ENCODE measurements around the gene FBXO22.
"Not testable (repeated sequence)": the region's sequence is repeated elsewhere in the genome, so short reads cannot be mapped to it uniquely, and the experiment has no call there.

Gene FBXO22

DNA sequence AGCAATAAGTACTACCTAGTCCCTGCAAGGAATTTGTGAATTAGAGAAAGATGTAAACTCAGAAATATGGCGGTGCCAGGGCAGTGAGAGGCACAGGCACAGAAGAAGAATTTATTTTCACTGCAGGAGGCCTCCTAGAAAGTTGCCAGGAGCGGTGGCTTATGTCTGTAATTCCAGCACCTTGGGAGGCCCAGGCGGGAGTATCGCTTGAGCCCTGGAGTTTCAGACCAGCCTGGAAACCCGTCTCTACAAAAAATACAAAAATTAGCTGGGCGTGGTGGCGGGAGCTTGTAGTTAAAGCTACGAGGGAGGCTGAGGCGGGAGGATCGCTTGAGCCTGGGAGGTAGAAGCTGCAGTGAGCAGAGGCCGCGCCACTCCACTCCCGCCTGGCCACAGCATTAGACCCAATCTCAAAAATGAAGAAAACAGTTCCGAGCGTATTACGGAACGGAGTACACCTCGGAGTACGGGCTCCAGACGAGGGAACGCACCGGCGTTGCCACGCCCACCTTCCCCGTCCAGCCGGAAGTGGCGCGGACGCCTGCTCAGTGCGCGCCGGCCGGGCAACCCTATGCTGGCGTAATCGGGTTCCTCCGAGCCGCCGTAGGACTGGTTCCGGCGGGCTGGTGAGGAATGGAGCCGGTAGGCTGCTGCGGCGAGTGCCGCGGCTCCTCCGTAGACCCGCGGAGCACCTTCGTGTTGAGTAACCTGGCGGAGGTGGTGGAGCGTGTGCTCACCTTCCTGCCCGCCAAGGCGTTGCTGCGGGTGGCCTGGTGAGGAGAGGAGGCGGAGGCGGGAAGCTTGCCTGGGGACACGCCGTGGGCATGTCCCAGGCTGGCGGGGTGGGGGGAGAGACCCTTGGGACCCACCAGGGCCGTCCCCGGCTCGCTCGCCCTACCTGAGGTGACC lies at the start of gene FBXO22:
TSS of gene FBXO22 (plus strand) at position 548 of the 909 bp plus-strand sequence. CDS start at position 634, 86 bp downstream.
- FAIRE-seq (peak; percentile 73), DNase-seq (ENCODE audit: insufficient read length, low spot score) (peak; percentile 86)

DNA sequence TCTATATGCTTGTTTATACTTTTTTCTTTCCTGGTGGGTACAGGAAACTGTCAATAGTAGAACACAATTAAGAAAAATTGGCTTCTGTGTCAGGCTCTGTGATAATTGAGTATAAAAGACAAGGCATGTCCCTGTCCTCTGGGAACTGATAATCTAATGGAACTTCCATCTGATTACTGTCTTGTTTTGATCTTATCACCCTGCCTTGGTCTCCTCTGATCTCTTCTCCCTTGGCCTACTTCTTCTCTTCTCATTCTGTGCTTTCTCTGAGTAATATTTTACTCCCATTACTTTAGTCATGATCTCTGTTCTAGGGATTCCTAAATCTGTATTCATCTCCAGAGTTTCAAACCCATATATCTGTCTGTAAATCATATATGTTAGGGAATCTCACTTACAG lies 45.8 kb upstream of the FBXO22 start:
- DNase-seq (ENCODE audit: insufficient read length, low spot score) (no peak), FAIRE-seq (no peak)

DNA sequence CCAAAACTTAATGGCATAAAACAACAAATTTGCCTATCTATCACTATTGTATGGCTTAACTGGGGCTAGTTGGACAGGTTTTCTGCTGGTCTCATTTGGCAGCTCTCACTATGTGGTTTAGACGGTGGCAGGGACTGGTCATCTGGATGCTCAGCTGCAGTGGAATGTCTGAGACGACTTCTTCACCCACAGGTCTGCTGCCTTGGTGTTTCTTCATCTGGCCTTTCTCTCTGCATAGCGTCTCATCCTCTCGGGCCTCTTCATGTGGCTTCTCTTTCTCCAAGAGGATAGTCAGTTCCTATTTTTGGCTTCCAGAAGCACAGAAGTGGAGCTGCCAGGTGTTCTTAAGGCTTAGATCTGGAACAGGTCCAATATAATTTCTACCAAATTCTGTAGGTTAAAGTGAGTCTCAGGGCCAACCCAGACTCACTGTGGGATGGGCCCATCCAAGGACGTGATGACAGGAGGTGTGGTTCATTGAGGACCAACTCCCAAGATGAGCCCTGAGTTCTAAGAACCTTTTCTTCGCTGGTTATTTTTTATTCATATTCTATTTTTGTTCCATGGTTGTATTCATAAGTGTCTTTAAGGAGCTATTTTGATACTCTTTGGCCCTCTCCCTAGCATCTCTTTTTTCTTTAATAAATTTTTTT lies 41.8 kb upstream of the FBXO22 start:
- DNase-seq (ENCODE audit: insufficient read length, low spot score) (no peak), FAIRE-seq (no peak)

DNA sequence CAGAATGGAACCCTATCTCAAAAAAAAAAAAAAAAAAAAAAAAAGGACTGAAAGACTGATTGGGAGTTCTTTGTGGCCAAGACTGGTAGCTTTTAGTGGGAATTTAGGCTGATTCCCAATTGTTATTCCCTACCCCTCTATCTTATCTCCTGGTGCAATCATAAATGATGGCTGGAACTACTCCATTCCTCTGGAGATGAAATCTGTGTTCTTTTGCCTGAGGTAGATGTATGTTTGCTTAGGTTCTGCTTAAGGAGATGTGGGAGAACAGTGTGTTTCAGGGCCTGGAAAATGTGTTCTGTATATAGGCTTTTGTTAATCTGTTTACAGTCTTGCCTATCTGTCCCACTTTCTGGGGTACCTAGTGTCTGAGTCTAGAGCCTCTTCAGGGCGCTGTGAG lies 40.9 kb upstream of the FBXO22 start:
- no peak for DNase-seq (ENCODE audit: insufficient read length, low spot score)
- no peak for FAIRE-seq

DNA sequence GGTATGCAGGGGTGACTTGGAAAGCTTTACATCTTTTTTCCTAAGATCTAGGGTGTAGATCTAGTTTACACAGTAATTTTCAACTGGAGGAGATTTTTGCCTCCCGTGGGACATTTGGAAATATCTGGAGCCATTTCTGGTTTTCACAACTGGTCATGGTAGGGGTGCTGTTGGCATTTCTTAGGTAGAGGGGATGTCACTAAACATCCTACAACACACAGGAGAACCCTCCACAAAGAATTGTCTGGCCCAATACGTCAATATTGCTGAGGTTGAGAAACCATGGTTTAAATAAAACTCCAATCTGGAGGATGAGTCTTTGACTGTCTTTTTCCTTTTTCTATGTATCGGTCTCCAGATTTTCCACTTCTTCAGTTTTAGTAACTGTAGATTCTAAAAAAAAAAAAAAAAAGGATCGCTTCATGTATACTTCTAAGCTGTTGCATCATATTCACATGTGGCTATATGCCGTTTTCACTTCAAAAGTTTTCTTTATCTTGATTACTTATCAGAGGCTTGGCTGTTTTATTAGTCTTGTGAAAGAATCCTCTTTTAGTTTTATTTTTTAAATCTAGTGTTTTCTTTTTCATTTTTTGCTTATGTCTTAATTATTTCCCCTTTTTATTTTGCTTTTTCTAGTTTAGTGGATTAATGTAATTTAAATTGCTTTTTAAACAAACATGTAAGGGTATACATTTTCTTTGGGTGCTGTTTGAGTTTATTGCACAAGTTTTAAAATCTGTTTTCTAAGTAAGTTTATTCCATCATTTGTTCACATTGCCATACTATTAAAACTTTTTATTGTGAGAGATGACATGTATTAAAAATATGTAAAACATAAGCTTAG lies 39.2 kb upstream of the FBXO22 start:
- no peak for FAIRE-seq
- DNase-seq (ENCODE audit: insufficient read length, low spot score): no peak

DNA sequence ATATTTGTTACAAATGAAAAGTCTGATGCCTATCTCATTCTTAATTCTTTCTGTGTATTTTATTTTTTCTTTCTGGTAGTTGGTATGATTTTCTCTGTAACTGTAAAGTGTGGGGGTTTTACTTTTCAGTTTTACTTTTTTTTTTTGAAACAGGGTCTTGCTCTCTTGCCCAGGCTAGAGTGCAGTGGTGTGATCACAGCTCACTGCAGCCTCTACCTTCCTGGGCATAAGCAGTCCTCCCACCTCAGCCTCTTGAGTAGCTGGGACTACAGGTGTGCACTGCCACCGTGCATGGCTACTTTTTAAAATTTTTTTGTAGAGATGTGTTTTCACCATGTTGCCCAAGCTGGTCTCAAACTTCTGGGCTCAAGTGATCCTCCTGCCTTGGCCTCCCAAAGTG lies 37.6 kb upstream of the FBXO22 start:
- DNase-seq (ENCODE audit: insufficient read length, low spot score); FAIRE-seq: not testable (repeated sequence)

DNA sequence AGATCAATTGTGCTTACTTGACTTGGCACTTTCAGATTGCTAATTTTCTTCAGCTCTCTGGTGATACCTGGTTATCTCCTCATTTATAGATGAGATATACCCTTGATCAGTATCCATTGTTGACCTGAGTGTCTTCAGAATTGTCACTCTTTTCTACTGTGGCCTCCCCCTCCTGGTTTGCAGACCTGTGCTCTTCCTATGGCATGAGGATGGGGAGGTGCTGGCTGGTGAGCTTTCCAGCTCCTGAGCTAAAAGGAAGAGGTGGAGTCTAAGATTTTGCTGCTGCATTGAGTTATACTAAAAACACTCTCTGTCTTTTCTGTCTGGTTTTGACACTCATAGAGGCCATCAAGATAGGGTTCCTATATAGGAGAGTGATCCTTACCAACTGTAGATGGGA lies 36.8 kb upstream of the FBXO22 start:
- FAIRE-seq (no peak), DNase-seq (ENCODE audit: insufficient read length, low spot score) (no peak)

DNA sequence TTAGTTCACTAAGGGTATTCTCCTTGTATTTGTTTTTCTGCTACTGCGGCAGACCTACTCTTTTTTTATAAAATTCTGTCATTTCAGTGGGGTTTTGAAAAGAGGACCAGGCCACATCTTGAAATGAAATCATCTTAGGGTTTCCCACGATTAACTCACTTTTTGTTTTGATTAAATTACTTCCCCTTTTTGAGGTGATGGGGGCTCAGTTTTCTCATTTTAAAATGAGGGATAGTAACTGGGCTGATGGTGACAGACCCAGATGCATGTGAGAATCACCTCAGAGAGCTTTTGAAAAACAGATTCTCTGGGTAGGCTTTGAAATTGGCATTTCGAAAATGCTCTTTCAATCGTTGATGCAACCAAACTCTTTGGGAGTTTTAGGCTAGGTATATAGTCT lies 36.2 kb upstream of the FBXO22 start:
- no peak for FAIRE-seq
- DNase-seq (ENCODE audit: insufficient read length, low spot score): no peak

DNA sequence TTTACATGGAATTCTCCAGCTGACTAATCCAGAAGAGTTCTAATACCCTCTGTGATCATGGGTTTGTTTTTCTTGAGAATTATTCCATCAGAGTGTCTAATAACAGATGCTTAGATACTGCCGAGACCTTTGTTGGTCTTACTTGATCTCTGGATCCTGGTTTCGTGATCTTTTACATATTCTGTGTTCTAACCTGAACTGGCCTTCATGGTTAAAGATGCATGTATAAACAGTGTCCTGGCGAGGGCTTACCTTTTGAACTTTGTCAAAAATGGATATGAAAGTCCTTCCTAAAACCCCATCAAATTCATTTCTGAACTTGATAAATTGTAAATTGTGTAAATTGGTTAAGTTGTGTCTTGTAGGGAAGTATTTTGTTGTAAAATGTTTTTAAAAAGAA lies 35.7 kb upstream of the FBXO22 start:
- FAIRE-seq (no peak), DNase-seq (ENCODE audit: insufficient read length, low spot score) (no peak)

DNA sequence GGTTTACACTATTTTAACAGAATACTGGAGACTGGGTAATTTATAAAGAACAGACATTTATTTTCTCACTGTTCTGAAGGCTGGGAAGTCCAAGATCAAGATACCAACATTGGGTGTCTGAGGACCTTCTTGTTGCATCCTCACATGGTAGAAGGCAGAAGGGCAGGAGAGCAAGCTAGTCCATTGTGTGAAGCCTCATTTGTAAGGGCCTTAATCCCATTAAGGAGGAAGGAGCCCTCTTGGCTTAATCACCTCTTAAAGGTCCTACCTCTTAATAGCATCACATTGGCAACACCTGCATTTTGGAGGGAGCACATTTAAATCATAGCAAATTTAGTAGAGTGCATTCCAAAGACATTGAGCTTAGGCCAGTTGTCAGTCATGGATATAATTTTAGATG lies 34.2 kb upstream of the FBXO22 start:
- no peak for FAIRE-seq
- no peak for DNase-seq (ENCODE audit: insufficient read length, low spot score)

DNA sequence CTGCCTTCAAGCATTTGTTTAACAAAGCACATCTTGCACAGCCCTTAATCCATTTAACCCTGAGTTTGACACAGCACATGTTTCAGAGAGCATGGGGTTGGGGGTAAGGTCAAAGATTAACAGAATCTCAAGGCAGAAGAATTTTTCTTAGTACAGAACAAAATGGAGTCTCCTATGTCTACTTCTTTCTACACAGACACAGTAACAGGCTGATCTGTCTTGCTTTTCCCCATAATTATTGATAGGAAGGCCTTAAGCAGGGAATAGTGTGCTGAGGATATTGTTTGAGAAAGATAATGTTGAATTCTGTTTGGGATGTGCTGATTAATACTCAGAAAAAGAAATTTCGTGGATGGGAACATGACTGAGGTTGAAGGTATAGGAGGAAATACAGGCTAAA lies 32.1 kb upstream of the FBXO22 start:
- FAIRE-seq; DNase-seq (ENCODE audit: insufficient read length, low spot score): not testable (repeated sequence)

DNA sequence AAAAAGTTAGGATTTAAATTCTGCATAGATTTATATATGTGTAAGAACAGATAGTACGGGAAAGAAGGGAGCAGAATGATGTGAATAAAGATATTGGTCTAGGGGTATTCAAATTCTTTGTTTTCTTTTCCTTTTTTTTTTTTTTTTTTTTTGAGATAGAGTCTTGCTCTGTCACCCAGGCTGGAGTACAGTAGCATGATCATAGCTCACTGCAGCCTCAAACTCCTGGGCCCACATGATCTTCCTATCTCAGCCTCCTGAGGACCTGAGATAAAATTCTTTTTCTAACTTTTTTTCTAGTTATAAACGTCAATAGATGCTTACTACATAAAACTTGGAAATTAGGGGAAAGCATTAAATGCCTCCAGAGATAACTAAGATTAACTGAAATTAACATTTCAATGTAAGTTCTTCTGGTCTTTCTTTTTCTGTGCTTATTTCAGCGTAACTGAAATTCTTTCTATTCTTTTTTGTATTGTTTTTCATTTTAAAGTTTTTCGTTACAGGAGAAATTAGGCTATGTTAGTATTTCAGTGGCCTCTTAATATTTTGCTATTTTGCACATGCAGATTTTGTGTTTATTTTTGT lies 31.2 kb upstream of the FBXO22 start:
- FAIRE-seq (no peak), DNase-seq (ENCODE audit: insufficient read length, low spot score) (no peak)

DNA sequence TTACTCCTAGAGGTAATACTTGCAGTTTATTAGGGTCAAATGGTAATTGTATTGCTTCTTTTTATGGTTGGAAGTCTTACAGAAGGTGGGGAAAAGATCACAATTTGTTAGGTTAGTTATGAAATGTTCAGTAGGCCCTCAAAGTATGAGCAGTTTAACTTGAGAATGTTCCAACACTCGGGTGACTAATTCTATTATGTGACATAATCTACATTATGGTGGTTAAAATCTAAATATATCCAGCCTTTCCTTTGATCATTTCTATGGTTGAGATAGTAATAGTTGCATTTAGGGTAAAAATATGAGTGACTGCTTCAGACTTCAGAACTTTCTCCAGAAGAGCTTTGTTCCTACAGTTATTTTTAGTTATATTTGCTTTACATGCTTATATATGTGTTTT lies 19.6 kb upstream of the FBXO22 start:
- no peak for DNase-seq (ENCODE audit: insufficient read length, low spot score)
- FAIRE-seq: no peak

DNA sequence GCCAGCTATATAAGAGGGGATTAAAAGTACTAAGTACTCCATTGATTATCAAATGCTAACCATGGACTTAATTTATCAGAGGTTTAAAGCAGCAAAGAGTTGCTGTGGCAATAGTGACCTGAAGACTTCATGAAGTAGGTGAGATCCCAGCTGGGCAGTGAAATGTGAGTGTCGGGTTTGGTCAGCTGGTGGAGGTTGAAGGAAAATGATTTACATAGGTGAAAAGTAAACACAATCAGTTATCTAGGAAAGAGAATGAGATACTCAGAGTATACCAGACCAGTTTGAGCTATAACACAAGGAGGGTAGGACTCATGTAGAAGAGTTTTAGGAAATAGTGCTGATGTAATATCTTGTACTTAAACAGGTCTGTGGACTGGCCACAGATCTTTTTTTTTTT lies 16.5 kb upstream of the FBXO22 start:
- DNase-seq (ENCODE audit: insufficient read length, low spot score) (no peak), FAIRE-seq (no peak)

DNA sequence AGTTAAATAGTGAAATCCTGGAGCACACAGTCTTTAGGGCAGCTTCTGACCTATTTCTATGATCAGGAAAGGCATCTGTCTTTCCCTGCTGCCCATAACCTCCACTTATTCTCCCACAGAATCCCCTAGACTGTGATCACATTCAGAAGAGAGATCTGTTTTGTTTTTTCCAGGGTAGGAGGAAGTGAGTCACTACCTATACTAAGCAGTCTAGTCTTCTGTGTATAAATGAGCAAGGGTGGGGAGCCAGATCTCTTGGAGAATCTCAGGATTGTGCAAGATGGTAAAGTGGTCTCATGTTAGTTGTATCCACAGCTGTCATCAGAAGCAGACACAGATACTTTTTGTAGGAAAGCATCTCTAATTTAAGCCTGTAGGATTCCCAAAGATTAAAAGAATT lies 11.8 kb upstream of the FBXO22 start:
- DNase-seq (ENCODE audit: insufficient read length, low spot score) (peak; percentile 41), FAIRE-seq (no peak)

DNA sequence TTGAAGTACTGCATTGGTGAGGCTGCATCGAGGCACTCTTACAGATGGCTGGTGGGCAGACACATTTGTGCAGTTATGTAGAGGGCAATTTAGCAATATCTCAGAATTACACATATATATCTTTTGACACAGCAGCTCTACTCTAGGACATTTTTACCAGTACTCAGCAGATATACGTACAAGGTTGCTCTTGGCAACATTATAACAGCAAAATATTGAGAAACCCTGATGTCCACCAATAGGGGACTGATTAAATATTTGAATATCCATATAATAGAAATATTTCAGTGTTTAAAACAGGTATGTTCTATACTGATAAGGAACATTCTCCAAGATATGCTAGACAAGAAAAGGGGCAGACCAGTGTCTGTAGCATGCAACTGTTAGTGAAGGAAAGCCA lies 7.9 kb upstream of the FBXO22 start:
- FAIRE-seq (no peak), DNase-seq (ENCODE audit: insufficient read length, low spot score) (no peak)

DNA sequence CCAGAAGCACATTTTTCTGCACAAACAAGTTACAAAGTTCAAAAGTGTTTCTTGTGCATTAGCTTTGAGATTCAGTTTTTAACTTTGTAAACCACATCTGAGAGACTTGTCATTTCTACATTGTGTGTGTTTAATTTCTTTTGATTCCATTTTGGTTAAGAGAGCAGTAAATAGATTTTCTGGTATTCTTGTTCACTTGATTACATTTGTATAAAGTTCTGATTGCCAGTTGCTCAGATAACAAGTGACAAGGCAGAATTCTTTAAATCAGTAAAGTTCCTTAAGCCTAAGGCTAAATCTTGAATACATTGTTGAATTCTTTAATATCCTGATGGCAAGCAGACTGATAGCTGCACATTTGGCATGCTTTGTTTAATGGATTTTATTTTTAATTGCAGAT lies 3.1 kb upstream of the FBXO22 start:
- DNase-seq (ENCODE audit: insufficient read length, low spot score) (no peak), FAIRE-seq (no peak)

DNA sequence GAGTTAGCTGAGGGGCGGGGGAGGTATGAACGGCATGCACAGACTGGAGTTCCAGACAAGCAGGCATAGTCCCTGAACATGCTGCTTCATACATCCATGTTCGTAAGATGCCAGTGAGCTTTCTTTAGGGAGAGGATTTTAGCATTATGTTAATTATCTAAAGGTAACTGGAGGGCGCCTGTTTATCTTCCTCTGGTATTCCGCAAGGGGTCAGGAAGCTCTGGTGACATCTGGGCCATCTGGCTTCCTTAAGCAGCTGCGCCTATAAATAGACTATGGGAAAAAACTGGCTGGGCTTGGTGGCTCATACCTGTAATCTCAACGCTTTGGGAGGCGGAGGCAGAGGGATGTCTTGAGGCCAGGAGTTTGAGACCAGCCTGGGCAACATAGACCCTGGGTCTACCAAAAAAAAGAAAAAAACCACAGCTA lies 1.5 kb upstream of the FBXO22 start:
- FAIRE-seq (no peak), DNase-seq (ENCODE audit: insufficient read length, low spot score) (no peak)

DNA sequence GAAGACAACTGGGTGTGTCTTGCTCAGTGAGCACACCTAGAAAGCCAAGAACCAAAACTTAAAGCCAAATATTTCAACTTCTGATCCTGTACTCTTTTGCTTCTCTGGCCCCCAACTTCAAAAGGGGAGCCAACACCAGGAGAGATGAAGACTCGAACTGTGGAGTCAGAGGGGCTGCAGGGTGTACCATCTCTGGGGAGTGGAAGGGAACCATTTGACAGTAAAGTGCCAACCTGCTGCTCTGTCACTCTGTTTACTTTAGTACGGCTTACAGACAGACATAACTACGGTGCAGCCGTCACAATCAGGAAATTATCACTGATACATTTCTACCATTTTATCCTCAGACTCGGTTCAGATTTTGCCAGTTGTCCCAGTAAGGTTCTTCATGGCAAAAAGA lies 1.6 kb downstream of the FBXO22 start:
- FAIRE-seq (no peak), DNase-seq (ENCODE audit: insufficient read length, low spot score) (no peak)

DNA sequence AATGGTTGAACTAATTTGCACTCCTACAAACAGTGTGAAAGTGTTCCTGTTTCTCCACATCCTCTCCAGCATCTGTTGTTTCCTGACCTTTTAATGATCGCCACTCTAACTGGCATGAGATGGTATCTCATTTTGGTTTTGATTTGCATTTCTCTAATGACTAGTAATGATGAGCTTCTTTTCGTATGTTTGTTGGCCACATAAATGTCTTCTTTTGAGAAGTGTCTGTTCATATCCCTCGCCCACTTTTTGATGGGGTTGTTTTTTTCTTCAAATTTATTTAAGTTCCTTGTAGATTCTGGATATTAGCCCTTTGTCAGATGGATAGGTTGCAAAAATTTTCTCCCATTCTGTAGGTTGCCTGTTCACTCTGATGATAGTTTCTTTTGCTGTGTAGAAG lies 6.7 kb downstream of the FBXO22 start:
- not testable (repeated sequence) for DNase-seq (ENCODE audit: insufficient read length, low spot score); FAIRE-seq

DNA sequence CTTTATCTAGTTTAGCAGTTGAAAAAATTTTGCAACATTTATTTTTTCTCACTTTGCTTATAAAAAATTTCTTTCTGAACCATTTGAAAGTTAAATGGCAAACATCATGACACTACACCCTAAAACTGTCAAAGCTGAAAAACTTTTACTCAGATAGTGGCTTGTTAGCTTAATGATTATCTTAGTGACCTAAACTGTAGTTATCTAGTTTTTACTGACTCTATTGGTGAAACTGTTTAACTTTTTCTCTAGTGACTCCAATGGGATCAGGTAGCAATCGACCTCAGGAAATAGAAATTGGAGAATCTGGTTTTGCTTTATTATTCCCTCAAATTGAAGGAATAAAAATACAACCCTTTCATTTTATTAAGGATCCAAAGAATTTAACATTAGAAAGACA lies 13.3 kb downstream of the FBXO22 start:
- FAIRE-seq (no peak), DNase-seq (ENCODE audit: insufficient read length, low spot score) (no peak)
